Stimulated activated naive CD8-positive, alpha-beta T cell treated with anti-CD3 and anti-CD28 coated beads, Interleukin-15, Interleukin-2, amounts not matched to agents 100 U/mL and 50 U/mL, for 24 hours (primary cell): ENCODE measurements around the gene GALR3.

Experiments
- ATAC-seq: fragments of 150-1000 bp; cut with Tn5 transposase; one replicate; pipeline ENCODE4 v1.10.0; 2021
- DNase-seq: peaks from one replicate; pipeline ENCODE4 v3.0.0; 2021

The GALR3 gene

DNA sequence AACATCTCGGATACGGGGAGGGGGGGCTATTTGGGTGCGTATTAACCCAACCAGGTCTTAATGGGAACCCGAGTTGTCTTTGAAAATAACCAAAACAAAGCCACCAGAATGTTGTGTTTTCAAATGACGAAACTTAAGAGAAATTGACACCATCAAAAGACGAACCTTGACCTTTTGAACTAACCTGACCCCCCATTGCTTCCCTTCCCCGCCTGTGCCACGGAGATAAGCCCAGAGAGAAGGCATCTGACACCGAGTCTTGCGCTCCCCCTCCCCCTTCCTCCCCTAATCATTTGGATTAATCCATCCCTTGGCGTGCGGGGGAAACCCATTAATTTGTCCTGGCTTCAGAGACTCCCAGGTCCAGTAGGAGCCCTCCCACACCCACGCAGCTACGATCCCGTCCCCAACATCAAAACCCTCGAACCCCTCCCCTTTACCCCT lies 20.0 kb upstream of the GALR3 start:
- DNase-seq (no peak), ATAC-seq (no peak)

DNA sequence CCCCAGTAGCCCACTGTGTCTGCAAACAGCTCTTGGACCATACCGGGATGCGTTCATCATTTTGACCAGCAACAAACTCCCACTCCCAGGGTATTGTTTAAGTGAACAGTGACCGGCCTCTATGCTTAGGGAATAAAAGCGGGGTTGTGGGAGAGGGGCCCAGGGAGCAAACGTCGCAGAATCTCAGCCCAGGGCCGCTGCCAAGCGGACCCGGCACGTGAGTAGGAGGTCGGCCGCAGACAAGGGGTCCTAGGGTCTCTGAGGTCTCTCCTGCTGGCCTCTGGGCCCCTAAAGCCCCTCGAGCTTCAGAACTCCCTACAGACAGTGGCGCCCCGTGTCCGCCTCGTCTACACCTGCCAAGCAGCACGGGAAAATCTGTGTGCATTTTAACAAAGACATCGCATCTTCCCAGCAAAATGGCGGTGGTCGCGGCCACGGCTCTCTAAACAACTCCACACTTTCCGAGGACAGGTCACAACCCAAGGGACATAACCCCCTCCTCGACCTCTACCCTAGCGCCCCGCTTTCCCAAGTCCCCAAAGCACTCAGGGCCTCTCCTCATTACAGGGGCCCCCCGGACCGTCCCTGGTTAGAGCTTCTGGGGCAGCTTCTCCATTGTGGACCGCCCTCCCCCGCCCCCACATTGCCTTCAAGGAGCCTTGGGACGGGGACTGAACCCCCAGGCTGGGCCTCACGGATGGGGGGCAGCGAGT lies 19.4 kb upstream of the GALR3 start:
- DNase-seq: no peak
- no peak for ATAC-seq

DNA sequence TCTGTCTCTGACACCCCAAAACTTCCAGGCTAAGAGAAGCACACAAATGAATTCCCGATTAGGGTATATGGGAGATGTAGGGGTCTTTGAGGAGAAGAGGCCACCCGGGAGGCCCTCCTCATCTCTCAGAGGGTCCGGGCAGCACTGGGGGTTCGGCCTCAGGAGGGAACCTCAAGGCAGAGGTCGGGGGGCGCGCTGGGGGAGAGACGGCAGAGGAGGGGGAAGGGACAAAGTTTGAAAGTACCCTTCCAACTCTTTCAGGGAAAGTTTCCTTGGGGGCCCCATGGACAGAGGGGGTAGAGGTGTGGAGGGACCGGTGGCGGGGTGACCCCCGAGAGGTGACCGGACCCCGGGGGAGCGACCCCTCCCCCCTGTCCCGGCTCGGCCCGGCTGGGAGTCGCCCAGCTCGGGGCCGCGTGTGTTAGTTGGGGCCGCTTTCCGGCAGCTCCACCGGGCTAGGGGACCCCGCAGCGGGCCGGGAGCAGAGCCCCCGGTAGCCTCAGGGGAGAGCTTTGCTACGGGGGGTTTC lies 18.8 kb upstream of the GALR3 start:
- ATAC-seq: no peak
- no peak for DNase-seq

DNA sequence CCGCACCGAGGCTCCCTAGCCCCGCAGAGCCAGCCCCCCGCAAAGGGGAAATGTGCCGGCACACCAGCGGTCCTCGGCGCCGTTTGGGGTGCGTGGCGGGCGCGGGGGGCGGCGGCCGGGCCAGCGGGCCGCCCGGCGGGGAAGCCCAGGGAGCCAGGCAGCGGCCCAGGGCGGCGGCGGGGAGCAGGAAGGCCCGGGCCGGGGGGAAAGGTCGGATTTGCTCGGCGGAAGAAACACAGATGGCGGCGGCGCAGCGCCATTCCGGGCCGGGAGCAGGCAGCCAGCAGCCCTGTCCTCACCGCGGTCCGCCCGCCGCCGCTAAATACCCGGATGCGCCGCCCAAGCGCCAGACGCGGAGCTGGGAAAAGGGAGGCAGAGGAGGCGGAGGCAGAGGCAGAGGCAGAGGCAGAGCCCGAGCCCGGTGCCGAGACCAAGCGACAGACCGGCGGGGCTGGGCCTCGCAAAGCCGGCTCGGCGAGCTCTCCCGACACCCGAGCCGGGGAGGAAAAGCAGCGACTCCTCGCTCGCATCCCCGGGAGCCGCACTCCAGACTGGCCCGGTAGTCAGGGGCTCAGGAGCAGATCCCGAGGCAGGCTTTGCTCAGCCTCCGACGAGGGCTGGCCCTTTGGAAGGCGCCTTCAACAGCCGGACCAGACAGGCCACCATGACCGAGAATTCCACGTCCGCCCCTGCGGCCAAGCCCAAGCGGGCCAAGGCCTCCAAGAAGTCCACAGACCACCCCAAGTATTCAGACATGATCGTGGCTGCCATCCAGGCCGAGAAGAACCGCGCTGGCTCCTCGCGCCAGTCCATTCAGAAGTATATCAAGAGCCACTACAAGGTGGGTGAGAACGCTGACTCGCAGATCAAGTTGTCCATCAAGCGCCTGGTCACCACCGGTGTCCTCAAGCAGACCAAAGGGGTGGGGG lies 18.0 kb upstream of the GALR3 start:
- ATAC-seq (peak; percentile 34), DNase-seq (peak; percentile 81)

DNA sequence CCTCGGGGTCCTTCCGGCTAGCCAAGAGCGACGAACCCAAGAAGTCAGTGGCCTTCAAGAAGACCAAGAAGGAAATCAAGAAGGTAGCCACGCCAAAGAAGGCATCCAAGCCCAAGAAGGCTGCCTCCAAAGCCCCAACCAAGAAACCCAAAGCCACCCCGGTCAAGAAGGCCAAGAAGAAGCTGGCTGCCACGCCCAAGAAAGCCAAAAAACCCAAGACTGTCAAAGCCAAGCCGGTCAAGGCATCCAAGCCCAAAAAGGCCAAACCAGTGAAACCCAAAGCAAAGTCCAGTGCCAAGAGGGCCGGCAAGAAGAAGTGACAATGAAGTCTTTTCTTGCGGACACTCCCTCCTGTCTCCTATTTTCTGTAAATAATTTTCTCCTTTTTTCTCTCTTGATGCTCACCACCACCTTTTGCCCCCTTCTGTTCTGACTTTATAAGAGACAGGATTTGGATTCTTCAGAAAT lies 17.3 kb upstream of the GALR3 start:
- no peak for DNase-seq
- no peak for ATAC-seq

DNA sequence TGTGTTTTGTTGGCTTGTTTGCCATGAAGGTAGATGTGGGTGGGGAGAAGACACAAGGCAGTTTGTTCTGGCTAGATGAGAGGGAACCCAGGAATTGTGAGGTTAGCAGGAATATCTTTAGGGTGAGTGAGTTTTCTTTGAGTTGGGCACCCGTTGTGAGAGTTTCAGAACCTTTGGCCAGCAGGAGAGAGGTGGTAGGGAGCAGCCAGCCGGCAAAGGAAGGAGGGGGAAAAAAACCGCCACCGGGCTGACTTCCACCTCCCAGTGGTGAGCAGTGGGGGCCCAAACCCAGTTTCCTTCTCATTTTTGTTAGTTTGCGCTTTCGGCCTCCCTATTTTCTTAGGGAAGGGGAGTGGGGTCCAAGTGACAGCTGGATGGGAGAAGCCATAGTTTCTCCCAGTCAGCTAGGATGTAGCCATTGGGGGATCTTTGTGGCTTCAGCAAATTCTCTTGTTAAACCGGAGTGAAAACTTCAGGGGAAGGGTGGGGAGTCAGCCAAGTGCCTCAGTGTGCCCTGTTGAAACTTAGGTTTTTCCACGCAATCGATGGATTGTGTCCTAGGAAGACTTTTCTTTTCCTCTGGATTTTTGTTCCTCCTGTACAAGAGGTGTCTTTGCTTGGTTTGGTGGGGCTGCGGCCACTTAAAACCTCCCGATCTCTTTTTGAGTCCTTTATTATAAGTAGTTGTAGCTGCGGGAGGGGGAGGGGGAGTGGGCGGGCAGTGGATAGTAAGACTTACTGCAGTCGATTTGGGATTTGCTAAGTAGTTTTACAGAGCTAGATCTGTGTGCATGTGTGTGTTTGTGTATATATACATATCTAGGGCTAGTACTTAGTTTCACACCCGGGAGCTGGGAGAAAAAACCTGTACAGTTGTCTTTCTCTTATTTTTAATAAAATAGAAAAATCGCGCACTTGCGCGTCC lies 16.5 kb upstream of the GALR3 start:
- DNase-seq: no peak
- no peak for ATAC-seq

DNA sequence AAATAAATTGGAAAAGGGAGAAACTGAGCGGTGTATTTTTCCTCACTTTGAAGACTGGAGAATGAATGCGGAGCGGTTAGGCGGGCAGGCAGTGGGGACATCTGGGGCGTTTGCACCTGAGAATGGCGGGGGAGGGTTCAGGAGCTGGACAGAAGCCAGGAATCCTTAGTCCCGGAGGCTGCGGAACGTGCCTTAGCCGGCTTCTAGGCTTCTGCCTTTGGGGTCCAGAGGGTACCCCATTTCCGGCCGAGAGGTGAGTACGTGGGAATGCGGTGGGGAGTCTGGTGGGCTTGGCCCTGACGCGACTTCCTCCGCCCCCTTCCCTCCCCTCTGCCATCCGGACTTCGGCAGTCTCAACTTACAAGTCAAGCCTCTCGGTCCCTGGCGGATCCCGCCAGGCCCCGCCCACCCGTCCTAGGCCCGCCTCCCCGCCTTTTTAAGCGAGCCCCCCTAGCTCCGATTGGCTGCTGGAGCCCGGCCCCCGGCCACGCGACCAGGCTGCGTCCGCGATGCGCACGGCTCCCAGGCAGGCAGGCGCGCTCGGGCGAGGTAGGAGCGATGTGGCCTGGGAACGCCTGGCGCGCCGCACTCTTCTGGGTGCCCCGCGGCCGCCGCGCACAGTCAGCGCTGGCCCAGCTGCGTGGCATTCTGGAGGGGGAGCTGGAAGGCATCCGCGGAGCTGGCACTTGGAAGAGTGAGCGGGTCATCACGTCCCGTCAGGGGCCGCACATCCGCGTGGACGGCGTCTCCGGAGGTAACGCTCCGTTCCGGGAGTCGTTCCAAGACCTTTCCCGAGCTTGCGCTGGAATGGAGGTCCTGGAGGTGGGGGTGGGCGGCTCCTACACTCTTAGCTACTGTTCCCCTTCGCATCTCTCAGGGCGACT lies 15.5 kb upstream of the GALR3 start, which contains the start of gene GCAT:
Gene GCAT, plus strand, starts transcription at position 525 of the 884 bp plus-strand sequence. Its CDS starts 34 bp downstream, at position 559.
- ATAC-seq (peak; percentile 96), DNase-seq (peak; percentile 94)

DNA sequence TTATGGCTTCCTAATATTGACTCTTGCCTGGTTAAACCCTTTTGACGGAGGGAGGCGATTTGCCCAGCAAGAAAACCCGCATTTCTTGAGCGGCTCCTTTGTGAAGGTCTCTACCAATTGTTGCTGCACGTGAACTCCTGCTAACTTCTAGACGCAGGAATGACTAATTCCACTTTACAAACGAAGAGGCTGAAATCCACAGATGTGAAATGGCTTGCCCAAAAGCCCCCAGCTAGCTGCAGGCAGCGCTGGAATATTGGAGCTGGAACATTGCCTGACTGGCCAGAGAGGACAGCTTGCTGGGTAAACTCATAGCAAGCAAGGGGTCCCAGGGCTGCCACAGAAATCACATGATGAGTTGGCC lies 14.9 kb upstream of the GALR3 start:
- ATAC-seq (no peak), DNase-seq (no peak)

DNA sequence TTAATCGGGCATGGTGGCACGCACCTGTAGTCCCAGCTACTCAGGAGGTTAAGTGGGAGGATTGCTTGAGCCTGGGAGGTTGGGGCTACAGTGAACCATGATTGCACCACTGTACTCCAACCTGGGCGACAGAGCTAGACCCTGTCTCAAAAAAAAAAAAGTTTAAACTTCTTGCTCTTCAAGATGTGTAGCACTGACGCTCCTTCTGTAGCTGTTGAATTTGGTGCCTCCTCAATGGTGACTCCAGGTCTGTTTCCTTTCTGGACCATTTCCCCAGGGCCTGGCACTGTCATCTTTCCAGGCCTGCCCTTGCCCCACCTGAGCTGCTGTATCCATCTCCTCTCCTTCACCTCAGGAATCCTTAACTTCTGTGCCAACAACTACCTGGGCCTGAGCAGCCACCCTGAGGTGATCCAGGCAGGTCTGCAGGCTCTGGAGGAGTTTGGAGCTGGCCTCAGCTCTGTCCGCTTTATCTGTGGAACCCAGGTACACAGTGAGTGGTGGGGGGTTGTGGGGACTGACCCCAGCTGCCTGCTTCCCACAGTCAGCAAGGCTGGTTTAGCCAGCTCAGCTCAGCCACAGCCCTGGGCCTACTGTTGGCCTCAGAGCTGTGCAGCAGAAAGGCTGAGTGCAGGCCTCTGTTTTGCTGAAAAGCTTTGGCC lies 13.4 kb upstream of the GALR3 start:
- ATAC-seq (no peak), DNase-seq (no peak)

DNA sequence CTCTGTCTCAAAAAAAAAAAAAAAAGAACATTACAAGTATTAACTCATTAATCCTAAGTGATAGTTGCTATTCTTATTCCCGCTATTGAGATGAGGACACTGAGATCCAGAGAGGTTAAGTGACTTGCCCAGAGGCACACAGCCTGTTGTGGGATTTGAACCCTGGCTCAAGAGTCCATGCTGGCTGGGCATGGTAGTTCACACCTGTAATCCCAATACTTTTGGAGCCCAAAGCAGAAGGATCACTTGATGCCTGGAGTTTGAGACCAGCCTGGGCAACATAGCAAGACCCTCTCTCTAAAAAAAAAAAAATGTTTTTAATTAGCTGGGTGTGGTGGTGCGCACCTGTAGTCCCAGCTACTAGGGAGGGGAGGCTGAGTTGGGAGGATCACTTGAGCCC lies 11.3 kb upstream of the GALR3 start:
- ATAC-seq: no peak
- DNase-seq: no peak

DNA sequence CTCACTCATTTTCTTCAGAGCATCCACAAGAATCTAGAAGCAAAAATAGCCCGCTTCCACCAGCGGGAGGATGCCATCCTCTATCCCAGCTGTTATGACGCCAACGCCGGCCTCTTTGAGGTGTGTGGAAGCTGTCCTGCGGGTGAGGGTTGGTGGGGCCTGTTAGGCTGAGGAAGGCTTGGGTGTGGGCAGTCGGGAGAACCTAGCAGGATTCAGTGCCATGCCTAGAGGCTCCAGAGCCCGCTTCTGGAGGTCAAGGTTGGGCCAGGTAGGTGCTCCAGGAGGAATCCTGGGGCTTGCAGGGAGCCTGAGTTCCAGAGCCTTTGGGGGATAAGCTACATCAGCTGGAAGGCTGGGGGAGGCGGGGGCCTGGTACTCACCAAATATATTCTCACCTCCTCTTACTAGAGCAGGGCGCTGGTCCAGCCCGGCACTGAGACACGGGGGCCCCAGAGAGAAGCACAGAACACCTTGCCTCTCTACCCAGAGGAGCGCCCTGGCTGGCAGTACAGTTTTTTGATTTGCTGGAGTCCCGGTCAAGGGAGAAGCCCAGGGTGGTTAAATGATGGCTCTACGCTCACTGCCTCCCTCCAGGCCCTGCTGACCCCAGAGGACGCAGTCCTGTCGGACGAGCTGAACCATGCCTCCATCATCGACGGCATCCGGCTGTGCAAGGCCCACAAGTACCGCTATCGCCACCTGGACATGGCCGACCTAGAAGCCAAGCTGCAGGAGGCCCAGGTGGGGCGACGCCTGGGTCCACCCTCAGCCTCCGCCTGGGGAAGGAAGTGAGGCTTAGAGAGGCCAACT lies 10.1 kb upstream of the GALR3 start:
- no peak for ATAC-seq

DNA sequence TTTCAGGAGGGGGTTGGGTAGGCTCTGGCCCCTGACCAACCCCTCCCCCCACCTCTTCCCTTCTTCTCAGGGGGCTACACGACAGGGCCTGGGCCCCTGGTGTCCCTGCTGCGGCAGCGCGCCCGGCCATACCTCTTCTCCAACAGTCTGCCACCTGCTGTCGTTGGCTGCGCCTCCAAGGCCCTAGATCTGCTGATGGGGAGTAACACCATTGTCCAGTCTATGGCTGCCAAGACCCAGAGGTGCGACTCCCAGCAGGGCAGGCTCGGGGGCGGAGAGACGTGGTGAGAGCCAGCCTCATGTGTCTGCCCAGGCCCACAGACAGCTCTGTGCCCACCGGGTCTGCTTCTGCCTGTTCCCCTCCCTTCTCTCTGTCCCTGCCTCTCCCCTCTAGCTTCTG lies 7.6 kb upstream of the GALR3 start:
- ATAC-seq (no peak), DNase-seq (no peak)

More for the DNA sequence above, 10.1 kb upstream of the GALR3 start:
- no peak for DNase-seq

DNA sequence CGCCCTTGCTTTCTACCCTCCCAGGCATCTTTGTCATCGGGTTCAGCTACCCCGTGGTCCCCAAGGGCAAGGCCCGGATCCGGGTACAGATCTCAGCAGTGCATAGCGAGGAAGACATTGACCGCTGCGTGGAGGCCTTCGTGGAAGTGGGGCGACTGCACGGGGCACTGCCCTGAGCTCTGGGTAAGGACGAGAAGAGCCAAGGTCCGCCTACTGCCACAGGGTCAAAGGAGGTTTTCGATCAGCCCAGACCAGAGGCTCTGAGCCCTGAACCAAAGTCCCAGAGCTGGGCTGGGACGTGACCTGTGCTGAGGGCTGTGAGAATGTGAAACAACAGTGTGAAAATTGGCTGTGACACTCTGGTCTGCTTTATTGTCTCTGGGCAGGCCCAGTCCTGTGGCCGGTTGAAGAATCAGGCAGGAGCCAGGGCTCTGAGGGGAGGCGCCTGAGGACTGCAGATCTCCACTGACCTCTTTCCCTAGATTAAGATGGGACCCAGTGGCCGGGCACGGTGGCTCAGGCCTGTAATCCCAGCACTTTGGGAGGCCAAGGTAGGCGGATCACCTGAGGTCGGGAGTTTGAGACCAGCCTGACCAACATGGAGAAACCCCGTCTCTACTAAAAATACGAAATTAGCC lies 6.5 kb upstream of the GALR3 start:
- no peak for DNase-seq
- no peak for ATAC-seq

DNA sequence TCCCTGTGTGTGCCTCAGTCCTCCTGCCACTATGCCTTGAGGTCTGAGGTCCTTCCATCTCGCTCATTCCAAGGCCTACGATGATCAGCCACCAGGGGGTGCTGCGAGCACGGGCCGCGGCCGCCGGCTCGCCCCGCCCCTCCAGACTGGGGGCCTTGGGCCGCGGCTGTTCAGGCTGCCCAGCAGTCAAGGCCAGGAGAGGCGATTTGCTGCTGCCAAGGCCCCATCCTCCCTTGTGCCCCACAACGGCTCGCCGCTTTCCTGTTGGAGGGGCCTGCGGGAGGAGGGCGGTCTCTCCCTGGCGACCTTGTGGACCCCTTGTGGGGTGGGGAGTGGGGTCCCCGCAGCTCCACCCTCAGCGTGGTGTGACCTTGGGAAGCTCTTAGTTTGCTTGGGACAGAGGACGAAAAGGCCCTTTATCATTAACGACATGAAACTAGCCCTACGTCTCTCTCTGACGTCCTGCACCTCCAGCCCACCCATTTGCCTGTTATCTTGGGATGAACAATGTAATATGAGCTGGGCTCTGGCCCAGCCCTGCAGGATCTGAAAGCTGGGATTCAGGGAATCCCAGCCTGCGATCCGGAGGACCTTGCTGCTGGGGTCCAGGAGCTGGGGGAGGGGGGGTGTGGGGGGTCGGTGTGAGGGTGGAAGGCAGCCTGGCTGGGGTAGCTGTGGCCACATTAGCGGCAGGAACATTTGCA lies 5.3 kb upstream of the GALR3 start:
- peak; percentile 92 for DNase-seq
- ATAC-seq: peak; percentile 85

DNA sequence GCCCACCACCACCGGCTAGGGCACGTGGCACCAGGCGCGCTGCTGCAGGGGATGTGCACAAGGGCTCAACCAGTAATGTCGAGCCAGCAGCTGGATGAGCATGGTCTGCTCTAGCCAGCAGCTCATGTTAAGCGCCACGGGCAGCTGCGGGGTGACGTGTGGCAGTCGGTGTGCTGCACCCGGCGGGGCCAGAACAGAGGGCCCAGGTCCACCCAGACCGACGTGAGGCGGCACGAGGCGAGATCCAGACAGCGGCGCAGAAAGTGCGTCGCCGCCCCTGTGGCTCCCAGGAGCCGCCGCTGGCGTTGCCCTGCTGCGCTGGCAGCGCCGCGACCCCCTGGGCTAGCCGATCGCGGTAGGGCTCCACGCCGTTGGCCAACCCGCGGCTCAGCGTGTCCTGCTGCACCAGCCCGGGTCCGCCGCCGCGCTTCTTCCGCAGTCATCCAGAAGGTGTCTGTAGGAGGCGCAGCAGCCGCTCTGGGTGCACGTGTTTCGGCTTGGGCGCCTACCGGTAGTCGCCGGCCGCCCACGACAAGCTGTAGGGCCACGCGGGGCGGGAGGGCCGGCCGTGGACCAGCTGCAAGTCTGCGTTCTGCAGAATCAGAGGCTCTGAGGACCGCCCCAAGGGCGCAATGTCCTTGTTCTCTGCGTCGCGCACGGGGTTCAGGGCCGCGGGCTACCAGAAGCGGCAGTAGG lies 4.6 kb upstream of the GALR3 start:
- peak; percentile 66 for ATAC-seq

DNA sequence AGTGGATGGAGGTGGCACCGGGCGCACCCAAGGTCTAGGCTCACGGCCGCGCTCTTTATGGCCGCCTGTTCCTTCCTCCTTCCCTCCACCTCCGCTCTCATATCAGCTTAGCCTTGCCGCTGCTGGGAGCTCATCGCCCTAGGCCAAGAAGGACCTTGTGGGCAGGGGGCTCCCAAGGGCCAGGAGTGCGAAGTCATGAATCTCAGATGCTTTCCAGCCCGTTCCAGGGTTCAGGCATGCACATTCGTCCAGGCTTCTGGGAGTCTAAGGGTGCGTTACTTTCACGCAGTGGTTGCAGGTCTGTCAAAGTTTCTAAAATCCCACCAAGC lies 4.1 kb upstream of the GALR3 start:
- ATAC-seq: peak; percentile 21
- no peak for DNase-seq

More for the DNA sequence above, 4.6 kb upstream of the GALR3 start:
- DNase-seq: peak; percentile 73

DNA sequence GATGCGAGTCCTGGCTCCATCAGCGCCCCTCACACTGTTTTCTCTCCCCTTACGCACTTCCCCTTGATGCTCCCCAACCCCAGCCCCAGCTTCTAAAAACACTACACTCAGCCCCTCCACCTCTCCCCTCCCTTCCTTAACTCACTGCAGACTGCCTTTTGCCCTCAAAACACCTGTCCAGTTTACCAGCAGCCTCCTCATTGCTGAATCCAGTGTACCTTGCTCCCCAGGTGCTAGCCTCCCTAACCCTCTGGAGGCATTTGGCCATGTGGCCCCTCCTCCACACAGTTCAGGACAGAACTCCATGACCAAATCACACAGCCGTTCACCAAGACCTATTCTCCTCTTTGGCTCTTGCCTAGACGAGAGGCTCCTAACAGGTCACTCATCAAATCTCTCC lies 2.8 kb upstream of the GALR3 start:
- no peak for ATAC-seq
- DNase-seq: no peak
